8988T (cell line): ENCODE results near the gene TMEM229B.

Experiments
- DNase-seq: peaks from one replicate; pipeline ENCODE4 v3.0.0; 2011

Gene TMEM229B

DNA sequence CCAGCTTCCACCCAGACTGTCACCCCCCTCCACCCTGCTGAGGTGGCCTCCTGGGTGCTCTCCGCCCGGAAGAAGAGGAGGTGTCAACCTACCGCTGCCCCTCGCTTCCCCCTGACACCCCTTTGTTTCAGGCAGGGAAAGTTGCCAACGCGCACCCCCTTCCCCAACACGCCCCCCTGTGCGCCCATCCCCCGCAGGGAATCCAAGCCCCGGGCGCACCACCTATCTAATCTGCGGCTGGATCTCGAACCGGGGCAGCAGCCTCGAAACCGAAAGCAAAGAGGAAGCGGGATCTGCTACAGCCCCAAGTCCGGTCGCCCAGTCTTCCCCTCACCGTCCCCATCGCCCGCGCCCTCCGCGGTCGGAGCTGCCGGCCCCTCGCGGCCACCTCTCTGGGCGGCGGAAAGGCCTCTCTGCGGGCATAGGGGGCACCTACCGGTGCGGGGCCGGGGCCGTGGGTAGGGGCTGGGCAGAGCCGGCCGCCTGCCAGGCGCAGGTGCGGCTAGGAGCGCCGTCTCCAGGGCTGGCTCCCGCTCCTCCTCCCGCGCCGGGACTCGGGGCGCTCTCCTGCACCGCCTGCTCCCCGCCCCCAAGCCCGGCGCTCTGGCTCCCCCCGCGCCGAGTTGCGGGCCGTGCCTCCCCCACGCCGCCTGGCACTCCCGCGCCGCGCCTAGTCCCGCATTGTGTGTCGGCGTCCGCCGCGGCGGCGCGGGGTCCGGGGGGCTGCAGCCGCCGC is 26.3 kb upstream of the TMEM229B start:
- peak; percentile 59 for DNase-seq

GRCh38 chr14:67514203-67514607 is 25.7 kb upstream of the TMEM229B start:
- no peak for DNase-seq

DNA sequence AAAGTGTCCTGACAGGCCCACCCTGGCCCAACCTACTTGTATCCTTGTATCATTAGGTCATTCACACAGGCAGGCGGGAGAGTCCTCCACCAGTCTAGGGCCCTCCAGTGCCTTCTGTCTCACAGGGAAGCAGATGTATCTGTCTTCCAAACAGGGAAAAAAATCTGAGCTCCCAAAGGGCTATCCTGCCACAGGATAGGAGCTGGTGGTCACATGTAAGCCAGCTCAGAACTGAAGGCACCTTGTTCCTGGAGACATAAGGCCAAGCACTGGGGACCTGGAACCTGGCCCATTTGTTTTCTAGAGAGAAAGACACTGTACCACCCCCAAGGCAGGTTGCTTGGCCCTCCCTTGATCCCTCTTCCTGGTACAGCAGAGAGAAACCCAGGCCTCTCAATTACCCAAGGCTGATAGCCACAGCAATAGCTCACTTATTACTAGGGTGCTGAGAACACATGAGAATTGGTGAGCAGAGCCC is 25.1 kb upstream of the TMEM229B start:
- no peak for DNase-seq

GRCh38 chr14:67512463-67513310 is 24.2 kb upstream of the TMEM229B start:
- no peak for DNase-seq

GRCh38 chr14:67510836-67511235 is 22.3 kb upstream of the TMEM229B start:
- DNase-seq: no peak

- no peak for DNase-seq
Measured at GRCh38 chr14:67510121-67510520, 21.6 kb upstream of the TMEM229B start.

GRCh38 chr14:67508956-67509355 is 20.4 kb upstream of the TMEM229B start:
- DNase-seq: no peak

DNA sequence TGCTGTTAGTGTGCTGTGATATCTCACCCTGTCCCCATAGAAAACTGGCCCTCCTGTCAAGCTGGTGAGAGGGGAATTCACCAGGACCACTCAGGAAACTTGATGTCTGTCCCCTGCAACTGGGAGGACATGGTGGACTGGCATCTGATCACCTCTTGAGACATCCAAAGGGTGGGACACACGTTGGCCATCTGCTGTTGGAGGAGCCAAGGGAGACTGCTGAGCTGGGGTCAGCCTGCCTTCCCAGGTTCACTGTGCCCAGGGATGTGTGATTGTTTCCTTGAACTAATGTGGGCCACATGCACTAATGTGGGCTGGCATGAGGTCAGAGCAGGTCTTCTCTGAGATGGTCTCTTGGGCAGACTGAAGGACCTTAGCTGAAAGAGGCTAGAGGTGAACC is 16.7 kb upstream of the TMEM229B start:
- DNase-seq: no peak

- DNase-seq: no peak
Measured at GRCh38 chr14:67503331-67503730, 14.8 kb upstream of the TMEM229B start.

GRCh38 chr14:67502867-67503266 is 14.3 kb upstream of the TMEM229B start:
- DNase-seq: no peak

DNA sequence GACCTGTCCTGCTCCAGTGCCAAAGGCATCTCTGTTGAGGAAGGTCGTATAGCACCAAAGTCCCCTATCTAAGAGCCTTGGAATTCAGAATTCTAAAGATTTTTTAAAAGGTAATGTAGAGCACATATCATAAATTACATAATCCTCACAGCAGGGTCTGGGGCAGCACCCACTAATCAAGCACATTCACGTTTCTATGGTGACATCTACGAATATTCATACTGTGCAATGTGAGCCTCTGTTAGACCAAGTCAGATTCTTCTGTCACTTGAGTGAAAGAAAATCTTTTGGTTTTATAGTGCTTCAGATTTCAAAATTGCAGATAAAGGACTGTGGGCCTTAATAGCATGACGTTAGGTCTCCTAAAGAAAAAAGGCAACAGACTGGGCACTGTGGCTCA is 13.1 kb upstream of the TMEM229B start:
- no peak for DNase-seq

GRCh38 chr14:67500981-67501380 is 12.5 kb upstream of the TMEM229B start:
- DNase-seq: no peak

GRCh38 chr14:67497716-67498115 is 9.2 kb upstream of the TMEM229B start:
- no peak for DNase-seq

DNA sequence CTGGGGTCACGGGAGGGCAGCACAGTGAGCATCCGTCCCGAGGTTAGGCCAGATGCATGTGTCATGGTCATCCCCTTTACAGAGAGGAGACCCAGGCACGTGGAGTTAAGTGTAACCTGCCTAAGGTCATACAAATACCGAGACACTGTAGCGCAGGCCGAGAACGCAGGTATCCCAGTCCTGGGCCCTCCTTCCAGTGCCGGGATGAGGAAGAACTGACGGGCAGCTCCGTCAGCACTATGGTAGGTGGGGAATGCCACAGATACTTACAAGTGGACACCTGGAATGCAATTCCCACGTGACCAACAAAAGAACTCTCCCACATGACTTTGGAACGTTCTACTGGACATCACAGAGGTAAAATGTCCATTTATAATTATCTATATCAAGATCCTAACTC is 8.7 kb upstream of the TMEM229B start:
- DNase-seq: no peak

DNA sequence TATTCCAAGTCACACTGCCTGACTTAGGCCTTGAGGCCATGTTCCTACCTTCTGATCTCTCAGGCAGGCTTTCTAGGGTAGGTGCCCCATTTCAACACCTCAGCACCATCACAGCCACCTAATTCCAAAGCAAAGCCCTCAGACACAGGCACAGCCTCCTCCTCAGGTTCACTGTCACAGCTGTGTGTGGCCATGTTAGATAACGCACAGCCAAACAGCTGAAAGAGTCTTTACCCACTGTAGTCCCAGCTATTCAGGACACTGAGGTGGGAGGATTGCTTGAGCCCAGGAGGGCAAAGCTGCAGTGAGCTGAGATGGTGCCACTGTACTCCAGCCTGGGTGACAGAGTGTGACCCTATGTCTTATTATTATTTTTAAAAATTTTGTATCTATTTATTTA is 7.3 kb upstream of the TMEM229B start:
- no peak for DNase-seq

- DNase-seq: no peak
Measured at GRCh38 chr14:67493092-67493717, 4.7 kb upstream of the TMEM229B start.

- no peak for DNase-seq
Measured at GRCh38 chr14:67492538-67492937, 4.0 kb upstream of the TMEM229B start.

DNA sequence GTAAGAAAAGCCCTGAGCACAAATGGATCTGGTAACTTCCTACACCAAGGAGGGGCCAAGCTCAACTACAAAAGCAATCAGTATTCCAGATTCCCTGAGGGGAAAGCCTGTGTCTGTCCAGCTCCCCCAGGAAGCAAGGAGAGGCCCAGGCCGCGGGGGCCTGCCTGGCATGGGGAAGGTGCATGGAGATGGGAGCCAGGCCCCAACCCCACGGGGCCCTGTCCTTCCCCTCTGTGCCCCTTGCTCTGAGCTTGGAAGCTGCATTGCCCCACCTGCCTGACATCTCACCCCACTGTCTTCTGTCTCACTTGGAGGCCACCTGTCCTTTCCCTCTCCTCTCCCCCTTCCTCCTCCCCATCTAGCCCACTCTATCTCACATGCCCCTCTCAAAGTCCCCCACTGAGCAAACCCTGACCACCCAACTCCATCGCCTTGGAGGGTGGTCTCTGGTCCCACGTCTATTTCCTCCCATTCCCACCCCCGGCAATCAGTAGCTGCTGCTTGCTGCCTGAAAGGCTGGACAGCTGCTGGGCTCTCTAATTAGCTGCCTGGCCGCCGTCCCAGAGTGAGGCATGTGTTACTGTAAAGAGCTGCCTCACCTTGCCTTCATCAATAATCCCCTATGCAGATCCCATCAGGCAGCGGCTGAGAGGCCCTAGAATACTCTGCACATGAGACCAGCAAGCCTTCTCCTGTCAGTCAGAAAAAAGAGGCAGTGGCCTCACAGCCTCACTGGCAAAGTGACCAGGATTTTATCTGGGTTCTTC is 3.4 kb upstream of the TMEM229B start:
- no peak for DNase-seq

GRCh38 chr14:67491285-67491684 is 2.8 kb upstream of the TMEM229B start:
- no peak for DNase-seq

GRCh38 chr14:67490196-67490595 is 1.7 kb upstream of the TMEM229B start:
- DNase-seq: no peak

DNA sequence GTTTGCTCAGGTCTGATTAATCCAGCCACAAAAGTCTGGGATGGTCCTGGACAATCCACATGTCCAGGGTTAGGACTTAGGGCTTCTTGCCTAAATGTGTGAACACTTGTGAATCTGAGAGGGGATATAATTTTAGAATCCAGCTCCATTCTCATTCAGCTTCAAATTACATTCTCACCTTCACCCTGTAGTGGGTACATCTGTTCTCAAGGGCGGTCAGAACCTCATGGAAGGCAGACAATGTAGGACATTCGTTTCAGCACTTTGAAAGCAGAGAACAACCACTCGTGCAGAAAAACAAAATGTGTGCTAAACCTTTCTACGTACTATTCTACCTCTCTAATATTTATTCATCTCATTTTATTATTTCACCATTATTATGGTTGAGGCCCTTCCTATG is 1.2 kb downstream of the TMEM229B start:
- DNase-seq: no peak

- DNase-seq: no peak
Measured at GRCh38 chr14:67486890-67487289, 1.6 kb downstream of the TMEM229B start.

DNA sequence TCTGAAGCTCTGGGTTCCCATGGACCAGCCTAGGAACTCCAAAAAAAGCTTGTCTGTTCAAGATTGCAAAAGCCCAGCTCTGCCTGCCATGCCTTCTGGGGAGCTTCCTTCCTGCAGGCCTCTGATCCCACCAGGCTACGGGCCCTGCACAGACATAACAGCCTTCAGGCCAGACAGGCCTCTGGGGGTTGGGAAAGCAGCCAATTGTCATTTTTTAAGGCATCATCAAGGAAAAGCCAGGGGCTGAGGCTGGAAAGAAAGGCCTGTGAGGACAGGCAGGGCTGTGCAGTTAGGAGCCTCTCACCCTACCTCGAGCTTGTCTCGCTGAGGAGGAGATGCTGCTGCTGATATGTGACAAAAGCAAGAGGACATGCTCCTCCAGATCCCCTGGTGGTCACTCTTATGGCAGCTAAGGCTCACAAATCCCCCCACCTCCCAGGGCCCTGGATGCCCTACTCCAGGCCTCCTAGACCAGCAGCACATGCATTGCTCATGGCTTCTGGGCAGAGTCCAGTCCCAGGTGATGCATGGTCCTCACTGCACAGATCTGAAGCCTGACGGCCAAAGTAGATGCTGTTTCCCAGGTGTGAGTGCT is 2.9 kb downstream of the TMEM229B start:
- no peak for DNase-seq
